Gastroesophageal sphincter (tissue), 3 donors: ENCODE results near the gene SERPINA12.

ENCODE experiments used
- CTCF ChIP-seq, 4 experiments: fragments of 200-600 bp in 2 of 4; fragments of 450-650 bp in 2 of 4; sonication (generic) in 1 of 4; IDR thresholded peaks; one replicate each; pipeline ENCODE4 v1.5.1; 2017 to 2019; ENCODE audit warnings: antibody characterized with exemption in 4 of 4, mild to moderate bottlenecking in 2 of 4, moderate library complexity in 2 of 4
- POLR2A ChIP-seq, 2 donors: fragments of 450-650 bp; IDR thresholded peaks; one replicate each; pipeline ENCODE4 v1.6.1; 2017; ENCODE audit warnings: antibody characterized with exemption in 2 of 2, mild to moderate bottlenecking in 2 of 2, moderate library complexity in 1 of 2
- POLR2AphosphoS5 ChIP-seq: sonication (generic); formaldehyde crosslinking; IDR thresholded peaks from one replicate; pipeline ENCODE4 v1.6.1; 2017; ENCODE audit warnings: antibody characterized with exemption

GRCh38 chr14:94494085-94494484 lies 15.2 kb downstream of the SERPINA12 start:
- TF ChIP-seq CTCF (IDR thresholded peaks at IDR 0.05) = no peak
- no peak for TF ChIP-seq POLR2AphosphoS5
- TF ChIP-seq POLR2A (IDR thresholded peaks at IDR 0.05) = no peak
